SH-SY5Y (cell line): ENCODE measurements around the gene S1PR1.

ENCODE experiments used
- GATA2 ChIP-seq: IDR thresholded peaks from 2 replicates; pipeline ENCODE4 v1.6.1; 2011; ENCODE audit warnings: mild to moderate bottlenecking, low read depth, low read length
- GATA3 ChIP-seq: IDR thresholded peaks from 2 replicates; pipeline ENCODE4 v1.6.1; 2011; ENCODE audit warnings: low read depth, mild to moderate bottlenecking, low read length, moderate library complexity

GRCh38 chr1:101196668-101197067 lies 40.2 kb upstream of the S1PR1 start:
- TF ChIP-seq GATA2 (no peak), GATA3 (no peak)
